GM10847 (cell line): Measurements from ENCODE around the gene BLOC1S3.

Source experiments
- POLR2A ChIP-seq: IDR thresholded peaks from 2 replicates; pipeline ENCODE4 v1.6.1; 2011; ENCODE audit not compliant: insufficient read length; ENCODE audit errors: extremely low read depth

Gene BLOC1S3

GRCh38 chr19:45142016-45142725, 36.4 kb upstream of the BLOC1S3 start:
- TF ChIP-seq POLR2A = no peak

GRCh38 chr19:45142726-45143110, 35.9 kb upstream of the BLOC1S3 start:
- TF ChIP-seq POLR2A = no peak

- no peak for TF ChIP-seq POLR2A
These were observed 33.9 kb upstream of the BLOC1S3 start for GRCh38 chr19:45144431-45145269.

- TF ChIP-seq POLR2A = no peak
These were observed 33.1 kb upstream of the BLOC1S3 start for GRCh38 chr19:45145270-45146189.

- no peak for TF ChIP-seq POLR2A
These were observed 32.3 kb upstream of the BLOC1S3 start for GRCh38 chr19:45146251-45146650.

GRCh38 chr19:45146741-45147205, 31.8 kb upstream of the BLOC1S3 start:
- TF ChIP-seq POLR2A = no peak

GRCh38 chr19:45147835-45148676, 30.5 kb upstream of the BLOC1S3 start:
- TF ChIP-seq POLR2A = no peak

- no peak for TF ChIP-seq POLR2A
These were observed 29.5 kb upstream of the BLOC1S3 start for GRCh38 chr19:45149129-45149528.

GRCh38 chr19:45150180-45150579, 28.4 kb upstream of the BLOC1S3 start:
- TF ChIP-seq POLR2A = no peak

- TF ChIP-seq POLR2A = no peak
These were observed 27.8 kb upstream of the BLOC1S3 start for GRCh38 chr19:45150751-45151281.

- no peak for TF ChIP-seq POLR2A
These were observed 27.3 kb upstream of the BLOC1S3 start for GRCh38 chr19:45151320-45151719.

- no peak for TF ChIP-seq POLR2A
These were observed 26.6 kb upstream of the BLOC1S3 start for GRCh38 chr19:45151821-45152503.

- TF ChIP-seq POLR2A = no peak
These were observed 25.9 kb upstream of the BLOC1S3 start for GRCh38 chr19:45152504-45153338.
